GM23338 (cell line): ENCODE measurements around the gene USP8. TPM values are rescaled to one million over a fixed set of nuclear protein-coding genes. Genes with fewer than 3 reads are reported as not detected.

ENCODE experiments used
- ATAC-seq: fragments of 200-7000 bp; cut with Tn5 transposase; 3 replicates; pipeline ENCODE4 v1.9.1; 2020
- DNase-seq: peaks from one replicate; pipeline ENCODE4 v3.0.0-alpha.2; 2015; ENCODE audit warnings: low spot score
- H2AFZ ChIP-seq: fragments of 200-600 bp; sonication (generic); 2 replicates; pipeline ENCODE4 v1.8.0; 2016; ENCODE audit warnings: antibody characterized with exemption, mild to moderate bottlenecking, moderate library complexity
- H3F3A ChIP-seq: fragments of 200-600 bp; sonication (generic); replicated peaks from 2 replicates; pipeline ENCODE4 v1.8.0; 2017; ENCODE audit warnings: antibody characterized with exemption, mixed run types, low read depth
- H3K27ac ChIP-seq: fragments of 200-600 bp; sonication (generic); 2 replicates; pipeline ENCODE4 v1.6.1; 2016; ENCODE audit warnings: low read depth
- H3K27me3 ChIP-seq: fragments of 200-600 bp; sonication (generic); 2 replicates; pipeline ENCODE4 v1.8.0; 2016; ENCODE audit warnings: mild to moderate bottlenecking, mixed run types, moderate library complexity; ENCODE audit not compliant: insufficient read depth
- H3K36me3 ChIP-seq: fragments of 200-600 bp; sonication (generic); 2 replicates; pipeline ENCODE4 v1.8.0; 2016; ENCODE audit warnings: mild to moderate bottlenecking; ENCODE audit not compliant: insufficient read depth
- H3K4me1 ChIP-seq: fragments of 200-600 bp; sonication (generic); 2 replicates; pipeline ENCODE4 v1.8.0; 2016; ENCODE audit warnings: mild to moderate bottlenecking, moderate library complexity; ENCODE audit not compliant: insufficient read depth
- H3K4me2 ChIP-seq: fragments of 200-600 bp; sonication (generic); 2 replicates; pipeline ENCODE4 v1.7.1; 2017; ENCODE audit warnings: mixed run types
- H3K4me3 ChIP-seq: fragments of 200-600 bp; sonication (generic); 2 replicates; pipeline ENCODE4 v1.6.1; 2016; ENCODE audit warnings: mixed run types
- H3K79me2 ChIP-seq: fragments of 200-600 bp; sonication (generic); replicated peaks from 2 replicates; pipeline ENCODE4 v1.8.0; 2017; ENCODE audit warnings: mild to moderate bottlenecking; ENCODE audit not compliant: insufficient read depth
- H3K9me2 ChIP-seq: fragments of 200-600 bp; sonication (generic); 2 replicates; pipeline ENCODE4 v1.8.0; 2017; ENCODE audit not compliant: insufficient read depth
- H4K20me1 ChIP-seq: fragments of 200-600 bp; sonication (generic); replicated peaks from 2 replicates; pipeline ENCODE4 v1.8.0; 2017; ENCODE audit warnings: mild to moderate bottlenecking; ENCODE audit not compliant: insufficient read depth
- H3K27ac Mint-ChIP-seq: 2 replicates; pipeline ENCODE4 v1.8.0; 2020; ENCODE audit warnings: inconsistent platforms, mild to moderate bottlenecking, moderate library complexity, mixed read lengths
- H3K27me3 Mint-ChIP-seq: 3 replicates; pipeline ENCODE4 v1.8.0; 2022; ENCODE audit warnings: low read depth, mild to moderate bottlenecking, moderate library complexity, mixed read lengths, inconsistent platforms; ENCODE audit not compliant: insufficient read depth, poor library complexity
- H3K36me3 Mint-ChIP-seq: 3 replicates; pipeline ENCODE4 v1.8.0; 2021; ENCODE audit warnings: low read depth, mild to moderate bottlenecking, inconsistent platforms, moderate library complexity, mixed read lengths
- H3K4me1 Mint-ChIP-seq: 3 replicates; pipeline ENCODE4 v1.8.0; 2020; ENCODE audit warnings: mild to moderate bottlenecking, inconsistent platforms, mixed read lengths
- H3K4me3 Mint-ChIP-seq: 3 replicates; pipeline ENCODE4 v1.8.0; 2021; ENCODE audit warnings: moderate library complexity, mild to moderate bottlenecking, inconsistent platforms, mixed read lengths
- H3K9me3 Mint-ChIP-seq: 3 replicates; pipeline ENCODE4 v1.8.0; 2020; ENCODE audit warnings: moderate library complexity, mild to moderate bottlenecking, inconsistent platforms, mixed read lengths
- CTCF ChIP-seq, 2 experiments: fragments of 200-600 bp in 1 of 2; sonication (generic) in 1 of 2; conservative IDR thresholded peaks; 2 replicates each; pipeline versions ENCODE4 v1.5.1 to v1.6.1; 2016 to 2017; ENCODE audit warnings: antibody characterized with exemption in 2 of 2, low read depth in 2 of 2, mild to moderate bottlenecking in 2 of 2, moderate library complexity in 1 of 2
- ETS1 ChIP-seq: IDR thresholded peaks from 2 replicates; pipeline ENCODE4 v1.6.1; 2016; ENCODE audit warnings: antibody characterized with exemption
- EZH2 ChIP-seq: fragments of 200-600 bp; sonication (generic); IDR thresholded peaks from one replicate; pipeline ENCODE4 v1.8.0; 2017; ENCODE audit warnings: antibody characterized with exemption, mild to moderate bottlenecking, low read depth; ENCODE audit not compliant: unreplicated experiment
- EZH2phosphoT487 ChIP-seq: fragments of 200-600 bp; sonication (generic); IDR thresholded peaks from one replicate; pipeline ENCODE4 v1.8.1; 2018; ENCODE audit warnings: antibody characterized with exemption; ENCODE audit not compliant: unreplicated experiment
- JUNB ChIP-seq: IDR thresholded peaks from one replicate; pipeline ENCODE4 v1.6.1; 2016; ENCODE audit warnings: antibody characterized with exemption; ENCODE audit not compliant: unreplicated experiment
- NANOG ChIP-seq: IDR thresholded peaks from 2 replicates; pipeline ENCODE4 v1.6.1; 2016; ENCODE audit warnings: antibody characterized with exemption, borderline replicate concordance
- STAT1 ChIP-seq: IDR thresholded peaks from one replicate; pipeline ENCODE4 v1.6.1; 2016; ENCODE audit warnings: antibody characterized with exemption; ENCODE audit not compliant: unreplicated experiment
- ZNF114 ChIP-seq: fragments of 250-450 bp; sonication (Bioruptor Pico); IDR thresholded peaks from 2 replicates; pipeline ENCODE4 v1.5.0; 2020; ENCODE audit warnings: mild to moderate bottlenecking, moderate library complexity
- ZNF331 ChIP-seq: fragments of 250-450 bp; sonication (Bioruptor Pico); IDR thresholded peaks from 2 replicates; pipeline ENCODE4 v1.5.0; 2020; ENCODE audit warnings: low read depth, mild to moderate bottlenecking, moderate library complexity
- polyA plus RNA-seq: library from polyadenylated mRNA; unstranded; fragments of >200 nt; fragmentation: Nextera tagmentation; extraction: Ambion mirVana; gene quantifications from 2 replicates; pipeline ENCODE4 v1.2.1, GENCODE V29; 2016
- total RNA-seq: library from RNA; depleted of rRNA; stranded (reverse); fragments of >200 nt; shearing (Covaris generic); gene quantifications from 2 replicates; pipeline ENCODE4 v1.2.3, GENCODE V29; 2014
- TF ChIP-seq, protein P1 (sequence below): fragments of 250-450 bp; sonication (Bioruptor Pico); IDR thresholded peaks from 2 replicates; pipeline ENCODE4 v1.5.0; 2020; ENCODE audit warnings: mild to moderate bottlenecking, moderate library complexity
- TF ChIP-seq, protein P2 (sequence below): IDR thresholded peaks from one replicate; pipeline ENCODE4 v1.6.1; 2018; ENCODE audit warnings: antibody characterized with exemption; ENCODE audit not compliant: unreplicated experiment

USP8 gene
- total and polyA plus RNA-seq, 2 experiments from 2014 or later, result 64.8 to 68.6 TPM

GRCh38 chr15:50476143-50476542 lies 51.9 kb downstream of the USP8 start:
- no peaks in the 10 kb centered on the region for H3K9me3 Mint-ChIP-seq
- Histone ChIP-seq H3K79me2 (no peaks in the 10 kb centered on the region; the same call in 1 of the 2 replicates), H3K4me1 (no peaks in the 10 kb centered on the region), H3K36me3 (peaks cover 7% of the 10 kb centered on the region), H2AFZ (no peak overlapping the region), H3K4me2 (no peak overlapping the region), H4K20me1 (0 out of 2 replicates have a peak, but pooled peaks cover under 1% of the 10 kb centered on the region), H3F3A (no peaks in the 10 kb centered on the region), H3K27ac (peak overlapping the region; percentile 45; the same call in 1 of the 2 replicates), H3K27me3 (no peaks in the 10 kb centered on the region), H3K9me2 (no peaks in the 10 kb centered on the region), H3K4me3 (no peak overlapping the region)
- H3K27ac Mint-ChIP-seq, result no peak overlapping the region
- no peak for ATAC-seq
- H3K36me3 Mint-ChIP-seq, result peaks cover 31% of the 10 kb centered on the region
- H3K4me1 Mint-ChIP-seq, result no peaks in the 10 kb centered on the region
- TF ChIP-seq JUNB, result no peak
- TF ChIP-seq CTCF (conservative IDR thresholded peaks at IDR 0.05; ENCODE audit: low read depth in 2 of 2), result no peak
- TF ChIP-seq EZH2phosphoT487, result no peak
- no peak for TF ChIP-seq STAT1
- TF ChIP-seq, protein P1, sequence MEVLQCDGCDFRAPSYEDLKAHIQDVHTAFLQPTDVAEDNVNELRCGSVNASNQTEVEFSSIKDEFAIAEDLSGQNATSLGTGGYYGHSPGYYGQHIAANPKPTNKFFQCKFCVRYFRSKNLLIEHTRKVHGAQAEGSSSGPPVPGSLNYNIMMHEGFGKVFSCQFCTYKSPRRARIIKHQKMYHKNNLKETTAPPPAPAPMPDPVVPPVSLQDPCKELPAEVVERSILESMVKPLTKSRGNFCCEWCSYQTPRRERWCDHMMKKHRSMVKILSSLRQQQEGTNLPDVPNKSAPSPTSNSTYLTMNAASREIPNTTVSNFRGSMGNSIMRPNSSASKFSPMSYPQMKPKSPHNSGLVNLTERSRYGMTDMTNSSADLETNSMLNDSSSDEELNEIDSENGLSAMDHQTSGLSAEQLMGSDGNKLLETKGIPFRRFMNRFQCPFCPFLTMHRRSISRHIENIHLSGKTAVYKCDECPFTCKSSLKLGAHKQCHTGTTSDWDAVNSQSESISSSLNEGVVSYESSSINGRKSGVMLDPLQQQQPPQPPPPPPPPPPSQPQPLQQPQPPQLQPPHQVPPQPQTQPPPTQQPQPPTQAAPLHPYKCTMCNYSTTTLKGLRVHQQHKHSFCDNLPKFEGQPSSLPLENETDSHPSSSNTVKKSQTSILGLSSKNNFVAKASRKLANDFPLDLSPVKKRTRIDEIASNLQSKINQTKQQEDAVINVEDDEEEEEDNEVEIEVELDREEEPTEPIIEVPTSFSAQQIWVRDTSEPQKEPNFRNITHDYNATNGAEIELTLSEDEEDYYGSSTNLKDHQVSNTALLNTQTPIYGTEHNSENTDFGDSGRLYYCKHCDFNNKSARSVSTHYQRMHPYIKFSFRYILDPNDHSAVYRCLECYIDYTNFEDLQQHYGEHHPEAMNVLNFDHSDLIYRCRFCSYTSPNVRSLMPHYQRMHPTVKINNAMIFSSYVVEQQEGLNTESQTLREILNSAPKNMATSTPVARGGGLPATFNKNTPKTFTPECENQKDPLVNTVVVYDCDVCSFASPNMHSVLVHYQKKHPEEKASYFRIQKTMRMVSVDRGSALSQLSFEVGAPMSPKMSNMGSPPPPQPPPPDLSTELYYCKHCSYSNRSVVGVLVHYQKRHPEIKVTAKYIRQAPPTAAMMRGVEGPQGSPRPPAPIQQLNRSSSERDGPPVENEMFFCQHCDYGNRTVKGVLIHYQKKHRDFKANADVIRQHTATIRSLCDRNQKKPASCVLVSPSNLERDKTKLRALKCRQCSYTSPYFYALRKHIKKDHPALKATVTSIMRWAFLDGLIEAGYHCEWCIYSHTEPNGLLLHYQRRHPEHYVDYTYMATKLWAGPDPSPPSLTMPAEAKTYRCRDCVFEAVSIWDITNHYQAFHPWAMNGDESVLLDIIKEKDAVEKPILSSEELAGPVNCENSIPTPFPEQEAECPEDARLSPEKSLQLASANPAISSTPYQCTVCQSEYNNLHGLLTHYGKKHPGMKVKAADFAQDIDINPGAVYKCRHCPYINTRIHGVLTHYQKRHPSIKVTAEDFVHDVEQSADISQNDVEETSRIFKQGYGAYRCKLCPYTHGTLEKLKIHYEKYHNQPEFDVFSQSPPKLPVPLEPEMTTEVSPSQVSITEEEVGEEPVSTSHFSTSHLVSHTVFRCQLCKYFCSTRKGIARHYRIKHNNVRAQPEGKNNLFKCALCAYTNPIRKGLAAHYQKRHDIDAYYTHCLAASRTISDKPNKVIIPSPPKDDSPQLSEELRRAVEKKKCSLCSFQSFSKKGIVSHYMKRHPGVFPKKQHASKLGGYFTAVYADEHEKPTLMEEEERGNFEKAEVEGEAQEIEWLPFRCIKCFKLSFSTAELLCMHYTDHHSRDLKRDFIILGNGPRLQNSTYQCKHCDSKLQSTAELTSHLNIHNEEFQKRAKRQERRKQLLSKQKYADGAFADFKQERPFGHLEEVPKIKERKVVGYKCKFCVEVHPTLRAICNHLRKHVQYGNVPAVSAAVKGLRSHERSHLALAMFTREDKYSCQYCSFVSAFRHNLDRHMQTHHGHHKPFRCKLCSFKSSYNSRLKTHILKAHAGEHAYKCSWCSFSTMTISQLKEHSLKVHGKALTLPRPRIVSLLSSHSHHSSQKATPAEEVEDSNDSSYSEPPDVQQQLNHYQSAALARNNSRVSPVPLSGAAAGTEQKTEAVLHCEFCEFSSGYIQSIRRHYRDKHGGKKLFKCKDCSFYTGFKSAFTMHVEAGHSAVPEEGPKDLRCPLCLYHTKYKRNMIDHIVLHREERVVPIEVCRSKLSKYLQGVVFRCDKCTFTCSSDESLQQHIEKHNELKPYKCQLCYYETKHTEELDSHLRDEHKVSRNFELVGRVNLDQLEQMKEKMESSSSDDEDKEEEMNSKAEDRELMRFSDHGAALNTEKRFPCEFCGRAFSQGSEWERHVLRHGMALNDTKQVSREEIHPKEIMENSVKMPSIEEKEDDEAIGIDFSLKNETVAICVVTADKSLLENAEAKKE, result no peak
- TF ChIP-seq ETS1, result no peak
- TF ChIP-seq, protein P2, sequence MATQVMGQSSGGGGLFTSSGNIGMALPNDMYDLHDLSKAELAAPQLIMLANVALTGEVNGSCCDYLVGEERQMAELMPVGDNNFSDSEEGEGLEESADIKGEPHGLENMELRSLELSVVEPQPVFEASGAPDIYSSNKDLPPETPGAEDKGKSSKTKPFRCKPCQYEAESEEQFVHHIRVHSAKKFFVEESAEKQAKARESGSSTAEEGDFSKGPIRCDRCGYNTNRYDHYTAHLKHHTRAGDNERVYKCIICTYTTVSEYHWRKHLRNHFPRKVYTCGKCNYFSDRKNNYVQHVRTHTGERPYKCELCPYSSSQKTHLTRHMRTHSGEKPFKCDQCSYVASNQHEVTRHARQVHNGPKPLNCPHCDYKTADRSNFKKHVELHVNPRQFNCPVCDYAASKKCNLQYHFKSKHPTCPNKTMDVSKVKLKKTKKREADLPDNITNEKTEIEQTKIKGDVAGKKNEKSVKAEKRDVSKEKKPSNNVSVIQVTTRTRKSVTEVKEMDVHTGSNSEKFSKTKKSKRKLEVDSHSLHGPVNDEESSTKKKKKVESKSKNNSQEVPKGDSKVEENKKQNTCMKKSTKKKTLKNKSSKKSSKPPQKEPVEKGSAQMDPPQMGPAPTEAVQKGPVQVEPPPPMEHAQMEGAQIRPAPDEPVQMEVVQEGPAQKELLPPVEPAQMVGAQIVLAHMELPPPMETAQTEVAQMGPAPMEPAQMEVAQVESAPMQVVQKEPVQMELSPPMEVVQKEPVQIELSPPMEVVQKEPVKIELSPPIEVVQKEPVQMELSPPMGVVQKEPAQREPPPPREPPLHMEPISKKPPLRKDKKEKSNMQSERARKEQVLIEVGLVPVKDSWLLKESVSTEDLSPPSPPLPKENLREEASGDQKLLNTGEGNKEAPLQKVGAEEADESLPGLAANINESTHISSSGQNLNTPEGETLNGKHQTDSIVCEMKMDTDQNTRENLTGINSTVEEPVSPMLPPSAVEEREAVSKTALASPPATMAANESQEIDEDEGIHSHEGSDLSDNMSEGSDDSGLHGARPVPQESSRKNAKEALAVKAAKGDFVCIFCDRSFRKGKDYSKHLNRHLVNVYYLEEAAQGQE, result no peak
- no peak for TF ChIP-seq ZNF114 (CRISPR knock-in tag)
- TF ChIP-seq ZNF331 (CRISPR knock-in tag), result no peak
- TF ChIP-seq NANOG, result no peak
- no peak for TF ChIP-seq EZH2
- DNase-seq, result no peak
- H3K4me3 Mint-ChIP-seq, result no peak overlapping the region
- no peaks in the 10 kb centered on the region for H3K27me3 Mint-ChIP-seq
